KMS-11 (cell line): ENCODE measurements around the gene PA2G4.
A peak's percentile ranks its signal among the peaks of the same experiment; 100 is the strongest.

Experiments used
- H2AFZ ChIP-seq: fragments of 200-600 bp; sonication (generic); 2 replicates; pipeline ENCODE4 v1.6.1; 2016; ENCODE audit warnings: antibody characterized with exemption, mixed run types, low read depth
- H3K27ac ChIP-seq: fragments of 200-600 bp; sonication (generic); 2 replicates; pipeline ENCODE4 v1.6.1; 2016; ENCODE audit warnings: mild to moderate bottlenecking, mixed run types
- H3K27me3 ChIP-seq: fragments of 200-600 bp; sonication (generic); 2 replicates; pipeline ENCODE4 v1.6.1; 2017; ENCODE audit warnings: mild to moderate bottlenecking, low read depth, mixed run types, moderate library complexity; ENCODE audit not compliant: insufficient read depth
- H3K36me3 ChIP-seq: fragments of 200-600 bp; sonication (generic); 2 replicates; pipeline ENCODE4 v1.6.1; 2017; ENCODE audit warnings: mild to moderate bottlenecking, mixed run types; ENCODE audit not compliant: insufficient read depth
- H3K4me1 ChIP-seq: fragments of 200-600 bp; sonication (generic); 2 replicates; pipeline ENCODE4 v1.6.1; 2016; ENCODE audit warnings: mild to moderate bottlenecking, low read depth, mixed run types; ENCODE audit not compliant: poor library complexity, severe bottlenecking
- H3K4me2 ChIP-seq: fragments of 200-600 bp; sonication (generic); 2 replicates; pipeline ENCODE4 v1.7.0; 2016; ENCODE audit warnings: mild to moderate bottlenecking, mixed run types
- H3K4me3 ChIP-seq: fragments of 200-600 bp; sonication (generic); IDR thresholded peaks from 2 replicates; pipeline ENCODE4 v1.6.1; 2017; ENCODE audit warnings: low read depth, low read length, mixed read lengths; ENCODE audit not compliant: insufficient read depth
- H3K79me2 ChIP-seq: fragments of 200-600 bp; sonication (generic); 2 replicates; pipeline ENCODE4 v1.6.1; 2016; ENCODE audit warnings: low read depth, mixed run types; ENCODE audit not compliant: insufficient read depth
- H3K9ac ChIP-seq: fragments of 200-600 bp; sonication (generic); 2 replicates; pipeline ENCODE4 v1.6.1; 2016; ENCODE audit warnings: mild to moderate bottlenecking, mixed run types
- H4K20me1 ChIP-seq: fragments of 200-600 bp; sonication (generic); 2 replicates; pipeline ENCODE4 v1.6.1; 2016; ENCODE audit warnings: mild to moderate bottlenecking, mixed run types; ENCODE audit not compliant: insufficient read depth
- CTCF ChIP-seq: fragments of 200-600 bp; sonication (generic); conservative IDR thresholded peaks from 2 replicates; pipeline ENCODE4 v1.6.1; 2017; ENCODE audit warnings: low read depth, mild to moderate bottlenecking, antibody characterized with exemption, low read length, moderate library complexity, mixed read lengths

Gene PA2G4

DNA sequence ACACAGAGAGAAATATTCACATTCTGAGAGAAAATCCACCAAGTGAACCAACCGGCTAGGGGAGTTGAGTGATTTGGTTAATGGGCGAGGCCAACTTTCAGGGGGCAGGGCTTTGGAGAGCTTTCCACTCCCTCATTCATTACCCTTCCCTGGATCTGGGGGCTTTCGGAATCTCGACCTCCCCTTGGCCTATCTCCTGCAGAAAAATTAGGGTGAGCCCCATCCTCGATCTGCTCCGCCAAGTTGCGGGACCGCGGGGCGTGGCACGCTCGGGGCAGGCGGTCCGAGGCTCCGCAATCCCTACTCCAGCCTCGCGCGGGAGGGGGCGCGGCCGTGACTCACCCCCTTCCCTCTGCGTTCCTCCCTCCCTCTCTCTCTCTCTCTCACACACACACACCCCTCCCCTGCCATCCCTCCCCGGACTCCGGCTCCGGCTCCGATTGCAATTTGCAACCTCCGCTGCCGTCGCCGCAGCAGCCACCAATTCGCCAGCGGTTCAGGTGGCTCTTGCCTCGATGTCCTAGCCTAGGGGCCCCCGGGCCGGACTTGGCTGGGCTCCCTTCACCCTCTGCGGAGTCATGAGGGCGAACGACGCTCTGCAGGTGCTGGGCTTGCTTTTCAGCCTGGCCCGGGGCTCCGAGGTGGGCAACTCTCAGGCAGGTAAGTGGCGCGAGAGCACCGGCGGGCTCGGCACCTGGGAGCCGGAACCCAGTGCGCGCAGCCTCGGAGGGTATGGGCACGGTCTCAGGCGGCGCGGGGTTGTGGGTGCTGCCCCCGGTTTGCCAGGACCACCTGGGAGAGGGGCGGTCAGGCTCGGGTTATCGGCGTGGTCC, 24.4 kb upstream of the PA2G4 start, which contains the start of gene ERBB3:
Gene ERBB3, plus strand, starts transcription at position 443 of the 833 bp plus-strand sequence. Its CDS starts 136 bp downstream, at position 579.
- no peak for TF ChIP-seq CTCF
- Histone ChIP-seq H3K79me2 (no peaks in the 10 kb centered on the region), H4K20me1 (no peaks in the 10 kb centered on the region), H2AFZ (peak within 1 kb of the TSS; percentile 92), H3K4me1 (peaks cover 13% of the 10 kb centered on the region), H3K4me3 (no peak within 1 kb of the TSS), H3K36me3 (no peaks in the 10 kb centered on the region), H3K27ac (no peak within 1 kb of the TSS), H3K27me3 (peaks cover 33% of the 10 kb centered on the region; the same call in 1 of the 2 replicates), H3K9ac (peak within 1 kb of the TSS; percentile 24; the same call in 1 of the 2 replicates), H3K4me2 (peak within 1 kb of the TSS; percentile 88)

- H3K27ac ChIP-seq = no peak overlapping the region
- H3K27me3 ChIP-seq = peaks cover 33% of the 10 kb centered on the region; the same call in 1 of the 2 replicates
- H3K4me3 ChIP-seq = no peak overlapping the region
- peak; percentile 33 for TF ChIP-seq CTCF
- H3K9ac ChIP-seq = no peak overlapping the region
- no peaks in the 10 kb centered on the region for H3K79me2 ChIP-seq
- peak overlapping the region; percentile 88; the same call in 1 of the 2 replicates for H3K4me2 ChIP-seq
- H3K4me1 ChIP-seq = peaks cover 13% of the 10 kb centered on the region
- H2AFZ ChIP-seq = peak overlapping the region; percentile 92
- no peaks in the 10 kb centered on the region for H3K36me3 ChIP-seq
- H4K20me1 ChIP-seq = no peaks in the 10 kb centered on the region
These were observed 23.7 kb upstream of the PA2G4 start for GRCh38 chr12:56080556-56081138.

DNA sequence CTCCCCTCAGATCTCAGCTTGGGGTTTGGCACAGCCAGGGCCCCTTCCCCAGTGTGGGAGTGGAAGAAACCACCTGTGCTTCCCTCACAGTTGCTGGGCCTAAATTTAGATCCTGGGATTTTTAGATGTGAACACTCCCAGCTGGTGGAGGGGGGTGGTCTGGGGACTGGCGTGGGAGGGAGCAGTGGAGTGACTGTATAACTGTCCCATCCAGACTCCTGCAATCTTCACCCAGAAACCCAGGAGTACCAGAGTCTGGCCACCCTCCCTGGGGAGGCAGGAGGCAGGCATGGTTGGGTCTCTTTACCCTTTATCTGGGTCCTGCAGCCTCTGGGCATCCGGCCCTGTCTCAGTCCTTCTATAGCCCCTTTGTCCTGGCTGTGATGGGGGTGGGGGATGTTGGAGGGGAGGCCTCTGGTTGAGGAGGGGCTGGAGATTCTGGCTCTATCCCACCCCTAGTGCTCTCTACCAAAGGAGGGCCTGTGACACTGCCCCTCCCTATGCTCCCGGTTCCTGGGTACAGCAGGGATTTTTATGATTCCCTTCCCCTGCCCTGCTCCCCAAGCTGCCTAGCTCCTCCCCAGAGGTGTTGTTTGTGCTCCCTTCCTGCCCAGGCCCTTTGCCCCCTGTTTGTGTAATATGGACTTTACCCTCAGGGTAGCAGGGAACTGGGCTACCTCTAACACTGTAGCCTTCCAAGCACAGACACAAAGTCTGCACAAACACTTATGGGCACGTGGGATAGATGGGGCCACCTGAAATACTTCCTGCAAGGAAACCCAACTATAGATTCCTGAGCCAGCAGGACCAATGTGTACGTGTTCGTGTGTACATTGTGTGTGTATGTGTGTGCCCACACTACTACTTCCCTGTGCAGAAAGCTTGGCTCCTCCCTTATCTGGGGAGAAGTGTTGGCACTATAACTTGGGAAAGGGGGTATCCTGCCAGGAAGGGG, 22.7 kb upstream of the PA2G4 start:
- Histone ChIP-seq H3K9ac (no peak overlapping the region), H3K4me2 (no peak overlapping the region)

More for the DNA sequence above, 22.7 kb upstream of the PA2G4 start:
- TF ChIP-seq CTCF = no peak
- no peaks in the 10 kb centered on the region for H3K79me2 ChIP-seq
- peaks cover 33% of the 10 kb centered on the region; the same call in 1 of the 2 replicates for H3K27me3 ChIP-seq
- no peak overlapping the region for H3K27ac ChIP-seq
- no peak overlapping the region for H2AFZ ChIP-seq
- H3K36me3 ChIP-seq = no peaks in the 10 kb centered on the region
- H4K20me1 ChIP-seq = no peaks in the 10 kb centered on the region
- no peak overlapping the region for H3K4me3 ChIP-seq
- H3K4me1 ChIP-seq = peaks cover 13% of the 10 kb centered on the region
